HG03039 (cell line): ENCODE measurements around the gene IVD.

Experiments used
- ATAC-seq: cut with Tn5 transposase; IDR thresholded peaks from one replicate; pipeline ENCODE4 v1.9.1; 2021; ENCODE audit warnings: mild to moderate bottlenecking, moderate library complexity; ENCODE audit not compliant: unreplicated experiment

Gene IVD

DNA sequence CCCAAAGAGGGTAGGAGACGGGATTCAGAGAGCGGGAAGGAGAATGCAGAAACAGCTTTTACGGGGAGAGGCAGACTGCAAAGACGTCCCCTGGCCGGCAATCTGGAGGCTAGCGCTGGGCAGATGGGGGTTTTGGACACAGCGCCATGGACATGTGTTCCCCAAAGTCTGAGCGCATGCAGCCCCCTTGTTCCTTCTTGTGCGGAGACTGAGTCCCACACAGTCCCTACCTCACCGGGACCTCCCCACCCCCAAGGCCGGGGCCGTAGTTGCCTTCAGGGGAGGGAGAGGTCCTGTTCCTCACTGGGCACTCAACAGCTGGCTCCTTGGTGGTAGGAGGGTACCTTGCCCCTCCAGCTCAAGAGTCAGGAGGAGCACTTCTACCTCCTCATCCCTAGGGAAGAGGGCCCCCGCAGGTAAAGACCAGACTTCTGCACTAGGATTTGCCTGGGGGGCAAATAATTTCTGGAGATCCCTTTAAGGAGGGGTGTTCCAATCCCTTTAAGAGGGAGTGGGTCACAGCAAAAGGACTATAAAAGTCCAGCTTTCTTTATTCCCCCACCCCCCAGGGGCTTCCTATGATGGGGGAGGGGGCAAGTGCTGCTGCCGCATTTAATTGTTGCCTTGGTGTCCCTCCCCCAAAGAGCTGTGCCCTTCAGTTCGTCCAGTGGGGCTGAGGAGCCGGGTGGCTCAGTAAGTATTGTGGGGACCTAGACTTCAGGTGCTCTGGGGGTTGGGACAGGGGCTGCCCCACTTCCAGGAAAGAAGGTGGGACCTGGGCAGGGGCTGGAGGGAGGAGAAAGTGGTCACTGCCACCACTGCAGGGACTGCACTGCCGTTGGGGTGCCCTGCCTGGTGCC is 31.5 kb downstream of the IVD start:
- no peak for ATAC-seq

DNA sequence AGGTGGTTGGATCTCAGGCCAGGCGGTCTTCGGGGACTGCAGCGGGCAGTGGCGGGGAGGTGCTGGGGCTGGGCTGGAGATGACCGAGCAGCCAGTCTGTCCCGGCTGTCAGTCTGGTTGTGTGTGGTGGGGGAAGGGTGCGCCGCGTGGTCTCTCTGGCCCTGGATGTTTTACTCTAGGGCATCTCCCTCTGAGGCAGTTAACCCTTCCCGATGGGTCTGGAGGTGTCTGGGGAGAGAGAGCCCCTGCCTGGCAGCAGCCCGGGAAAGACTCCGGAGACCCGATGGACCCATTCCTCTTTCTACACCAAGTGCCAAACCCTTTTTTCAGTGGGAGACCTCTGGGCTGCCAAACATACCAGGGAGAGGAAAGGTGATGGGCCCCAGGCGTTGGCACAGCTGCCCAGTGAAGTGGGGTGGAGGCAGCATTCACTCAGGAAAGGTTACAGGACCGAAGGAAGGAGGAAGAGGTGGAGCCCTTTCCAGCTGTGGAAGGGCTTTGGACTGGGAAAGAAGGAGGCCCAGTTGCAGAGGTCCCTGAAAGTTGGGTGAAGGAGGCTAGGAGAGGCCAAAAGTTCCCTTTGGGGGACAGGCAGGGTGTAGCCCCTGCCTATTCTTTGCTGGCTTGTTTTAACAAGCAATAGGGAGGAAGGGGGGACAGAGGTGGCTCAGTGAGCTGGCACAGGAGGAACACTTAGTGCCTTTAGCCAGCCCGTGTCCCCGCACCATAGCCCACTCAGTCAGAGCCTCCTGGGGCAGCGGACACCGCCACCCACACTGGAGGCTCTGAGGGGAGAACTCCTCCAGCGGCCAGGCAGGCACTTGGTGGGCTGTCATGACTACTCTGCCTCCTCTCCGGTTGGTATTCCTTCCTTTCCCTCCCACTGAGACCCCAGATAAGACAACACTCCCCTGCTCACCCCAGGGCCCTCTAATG is 32.4 kb downstream of the IVD start:
- no peak for ATAC-seq

DNA sequence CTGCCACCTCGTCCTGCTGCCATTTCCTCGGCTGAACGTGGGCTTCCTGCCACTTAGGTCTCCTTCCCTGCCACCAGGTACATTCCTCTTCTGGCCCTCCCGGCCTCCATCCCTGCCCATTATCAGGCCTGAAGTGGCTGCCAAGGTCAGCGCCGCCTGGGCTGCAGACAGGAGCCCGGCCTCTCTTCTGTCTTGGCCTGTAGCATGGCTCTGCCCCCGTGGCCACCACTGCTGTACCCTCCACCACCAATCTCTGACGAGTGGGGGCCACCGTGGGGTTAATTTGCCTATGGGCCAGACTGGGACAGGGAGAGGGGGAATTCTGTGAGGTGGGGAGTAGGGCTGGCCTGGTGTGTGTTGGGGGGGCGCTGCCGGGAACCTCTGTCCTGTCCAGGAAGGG is 33.1 kb downstream of the IVD start:
- ATAC-seq = no peak

DNA sequence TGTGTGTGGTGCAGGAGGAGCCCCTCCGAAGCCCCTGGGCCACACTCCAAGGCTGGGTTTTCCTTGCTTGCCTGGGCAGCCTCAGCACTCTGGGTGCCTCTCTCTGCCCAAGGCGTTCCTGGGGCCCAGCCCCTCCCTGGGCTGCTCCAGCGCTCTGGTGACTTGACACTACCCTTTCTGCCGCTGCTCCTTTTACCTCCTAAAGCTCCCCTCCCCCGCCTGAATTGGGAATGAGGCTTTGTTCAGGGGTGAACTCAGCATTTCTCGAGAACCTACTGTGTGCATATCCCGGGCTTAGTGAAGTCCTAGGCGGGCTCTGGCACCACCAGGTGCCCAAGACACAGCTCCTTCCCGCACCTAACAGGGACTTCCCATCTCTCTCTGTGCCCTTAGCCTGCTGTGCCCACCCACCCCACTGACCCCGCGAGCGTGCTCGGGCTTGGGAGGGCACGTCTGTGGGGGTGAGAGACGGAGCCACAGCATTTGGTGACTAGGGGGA is 33.9 kb downstream of the IVD start:
- ATAC-seq = no peak

DNA sequence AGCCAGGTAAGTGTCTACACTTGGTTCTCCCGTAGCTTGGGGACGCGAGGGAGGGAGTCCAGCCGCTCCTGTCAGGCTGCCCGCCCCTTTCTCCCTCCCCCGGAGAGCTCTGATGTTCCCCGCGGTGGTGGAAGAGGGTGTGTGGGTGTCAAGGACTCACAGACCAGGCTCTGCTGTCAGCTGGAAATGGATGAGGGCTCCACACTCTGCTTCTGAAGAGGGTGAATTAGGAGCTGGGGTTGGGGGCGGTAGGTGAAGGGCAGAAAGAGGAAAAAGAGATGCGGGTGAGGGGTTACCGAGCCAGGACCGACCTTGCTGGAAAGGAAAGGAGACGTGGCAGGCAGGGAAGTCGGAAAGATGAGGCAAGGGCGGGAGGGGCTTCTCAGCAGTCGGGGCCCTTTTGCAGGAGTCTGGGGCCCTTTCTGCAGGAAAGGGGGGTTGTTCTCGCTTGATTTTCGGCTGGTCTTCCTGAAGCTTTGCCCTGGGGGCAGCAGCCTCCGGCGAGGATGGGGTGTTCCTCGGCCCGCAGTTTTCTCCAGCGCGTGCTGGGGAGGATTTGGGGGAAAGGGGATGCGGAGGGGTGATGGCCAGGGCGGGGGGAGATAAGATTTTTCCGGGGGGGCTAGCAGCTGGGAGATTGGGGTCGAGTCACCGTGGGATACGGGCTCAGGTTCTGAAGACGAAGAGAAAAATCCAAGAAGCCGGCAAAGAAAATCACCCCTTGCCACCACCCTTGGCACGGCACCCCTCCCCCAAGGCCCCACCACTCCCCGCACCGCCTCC is 34.6 kb downstream of the IVD start:
- ATAC-seq = no peak

DNA sequence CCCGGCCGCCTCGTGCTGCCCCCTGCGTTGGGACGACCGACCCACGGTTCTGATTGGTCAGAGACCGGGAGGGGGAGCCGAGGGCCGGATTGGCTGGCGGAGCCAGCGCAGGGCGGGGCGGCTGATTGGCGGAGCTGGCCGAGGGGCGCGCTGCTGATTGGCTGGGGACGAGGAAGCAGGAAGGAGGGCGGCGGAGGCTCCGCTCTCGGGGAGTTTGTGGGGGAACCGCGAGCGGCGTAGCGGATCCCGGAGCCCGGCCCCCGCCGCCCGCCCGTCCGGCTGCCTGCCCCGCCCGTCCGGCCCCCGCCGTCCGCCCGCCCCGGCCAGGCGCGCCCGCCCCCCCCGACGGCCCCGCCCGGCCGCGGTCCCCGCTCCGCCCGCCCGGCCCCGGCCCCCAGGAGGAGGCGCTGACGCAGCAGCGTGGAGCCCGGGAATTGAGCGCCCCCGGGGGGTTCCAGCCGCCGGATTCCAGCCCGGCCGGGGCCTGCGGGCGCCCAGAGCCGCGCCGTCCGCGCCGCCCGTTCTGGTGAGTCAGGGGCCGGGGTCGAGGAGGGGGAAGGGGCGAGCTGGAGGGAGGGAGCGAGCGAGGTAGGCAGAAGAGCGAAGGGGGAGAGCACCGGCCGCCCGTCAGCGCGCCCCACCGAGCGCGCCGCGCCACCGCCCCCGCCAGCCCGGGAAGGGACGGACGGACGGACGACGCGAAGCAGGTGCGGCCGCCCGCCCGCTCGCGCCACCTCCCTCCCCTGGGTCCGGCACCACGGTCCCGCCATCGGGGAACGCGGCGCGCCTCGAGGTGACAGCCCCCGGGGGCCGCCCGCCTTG is 35.4 kb downstream of the IVD start, which contains the start of gene BAHD1:
BAHD1 (plus strand) TSS at position 211 of the 822 bp plus-strand sequence. CDS start 17,512 bp downstream, outside the sequence.
- peak; percentile 83 for ATAC-seq

DNA sequence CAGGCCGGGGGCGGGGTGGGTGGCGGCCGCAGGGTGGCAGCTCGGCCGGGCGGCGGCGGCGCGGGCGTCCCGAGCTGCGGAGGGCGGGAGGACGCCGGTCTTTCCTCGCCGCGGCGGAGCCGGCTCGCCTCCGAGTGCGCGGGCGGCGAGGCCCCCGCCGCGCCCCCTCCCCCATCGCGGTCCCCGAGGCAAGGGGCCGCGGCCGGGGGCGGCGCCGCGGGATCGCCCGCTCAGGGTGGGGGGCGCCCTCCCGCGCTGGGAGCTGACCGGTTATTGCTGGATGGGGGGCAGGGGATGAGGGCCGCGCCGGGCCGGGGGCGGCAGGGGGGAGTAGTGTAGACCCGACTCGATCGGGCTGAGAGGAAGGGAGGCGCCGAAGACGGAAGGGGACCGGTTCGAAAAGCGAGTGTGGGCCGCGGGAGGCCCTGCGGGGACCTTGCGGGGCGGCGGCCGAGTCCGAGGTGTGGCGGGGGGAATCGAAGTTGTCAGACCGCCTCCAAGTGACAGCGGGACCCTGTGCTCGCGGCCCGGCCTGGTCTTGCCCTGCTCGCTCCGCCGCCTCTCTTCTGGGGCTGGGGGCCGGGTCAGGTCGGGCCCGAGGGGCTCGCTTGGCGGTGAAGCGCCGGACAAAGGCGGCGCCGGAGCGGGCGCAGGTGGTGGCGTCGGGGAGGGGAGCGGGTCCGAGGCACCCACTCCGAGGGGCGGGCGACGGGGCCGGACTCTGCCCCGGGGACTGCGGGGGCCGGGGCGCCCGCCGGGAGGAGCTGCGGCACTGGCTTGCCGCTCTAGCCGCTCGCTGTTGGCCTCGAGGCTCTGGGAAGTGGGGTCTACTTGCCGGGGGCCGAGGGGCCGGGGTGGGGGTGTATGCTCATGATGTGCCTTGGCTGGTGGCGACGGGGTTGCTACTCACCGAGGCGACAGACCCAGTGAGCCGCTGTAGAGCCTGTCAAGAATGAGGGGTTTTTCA is 36.3 kb downstream of the IVD start:
- ATAC-seq = no peak

DNA sequence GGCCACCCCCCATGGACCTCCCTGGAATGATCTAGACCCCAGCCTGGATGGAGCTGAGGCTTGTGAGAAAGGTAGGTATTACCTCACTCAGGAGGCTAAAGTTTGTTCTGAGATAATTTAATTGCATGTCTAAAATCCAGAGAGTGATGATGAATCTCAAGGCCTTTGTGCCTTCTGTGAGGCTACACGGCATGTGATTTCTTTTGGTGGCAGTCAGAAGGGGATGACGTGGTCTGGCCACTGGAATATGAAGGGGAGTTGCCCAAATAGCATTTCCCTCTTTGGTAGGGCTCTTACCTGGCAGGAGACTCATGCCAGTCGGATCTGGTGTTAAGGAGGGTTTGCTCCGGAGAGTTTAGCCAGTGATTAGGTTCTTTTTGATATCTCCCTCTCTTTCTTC is 37.7 kb downstream of the IVD start:
- no peak for ATAC-seq

DNA sequence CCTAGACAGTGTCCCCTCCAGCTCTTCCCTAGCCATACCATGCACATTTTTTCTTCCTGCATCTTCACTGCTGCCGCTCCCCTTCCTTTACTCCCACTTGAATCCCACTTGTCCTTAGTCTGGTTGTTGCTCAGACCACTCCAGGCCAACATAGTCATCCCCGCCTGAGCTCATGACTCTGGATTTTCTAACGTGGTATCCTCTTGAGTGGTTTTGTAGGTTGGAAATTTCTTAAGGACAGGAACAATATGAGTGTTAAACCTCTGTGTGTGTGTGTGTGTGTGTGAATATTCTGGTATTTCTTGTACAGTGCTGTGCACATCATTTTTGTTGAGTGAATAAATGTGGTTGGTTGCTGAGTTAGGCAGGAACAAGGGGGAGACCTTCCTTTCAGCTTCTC is 38.3 kb downstream of the IVD start:
- ATAC-seq = no peak

DNA sequence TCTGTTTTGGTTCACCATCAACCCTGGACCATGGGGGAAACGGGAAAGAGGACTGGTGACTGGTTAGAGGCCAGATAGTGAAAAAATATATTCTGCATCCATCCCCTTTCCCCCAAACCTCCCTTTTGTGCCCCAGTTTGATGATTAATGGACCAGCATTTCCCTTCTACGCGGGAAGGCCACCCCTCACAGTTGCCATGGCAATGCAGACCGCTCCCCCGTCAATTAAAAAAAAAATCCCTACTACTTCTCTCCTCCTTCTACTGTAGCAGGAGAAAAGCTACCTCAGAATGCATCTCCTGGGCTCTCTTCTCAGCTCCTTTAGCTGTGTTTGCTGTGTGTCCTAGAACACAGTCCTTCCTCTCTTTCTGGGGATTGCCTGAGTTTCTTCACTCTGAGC is 39.1 kb downstream of the IVD start:
- no peak for ATAC-seq

DNA sequence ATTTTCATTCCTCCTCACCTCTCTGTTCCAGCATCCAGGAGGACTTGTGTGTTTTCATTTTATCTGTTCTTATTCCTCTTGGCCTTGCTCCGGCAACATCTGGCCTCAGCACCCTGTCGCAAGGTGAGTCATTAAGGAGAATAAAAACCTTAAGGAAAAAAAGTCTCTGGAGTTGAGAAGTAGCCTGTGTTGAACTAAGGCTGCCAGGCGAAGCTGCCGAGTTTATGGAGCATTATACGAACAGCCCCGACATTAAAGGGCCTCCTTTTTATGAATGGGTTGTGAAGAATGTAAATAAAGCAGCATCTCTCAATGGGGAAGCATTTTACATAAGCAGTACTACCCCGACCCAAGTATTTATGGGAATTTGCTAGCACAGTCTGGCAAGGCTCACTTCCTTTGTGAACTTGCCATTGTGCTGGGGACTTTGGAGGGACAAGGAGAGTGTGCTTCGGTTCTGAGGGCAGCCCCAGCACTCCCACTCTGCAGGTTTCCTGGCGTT is 39.9 kb downstream of the IVD start:
- ATAC-seq = no peak

DNA sequence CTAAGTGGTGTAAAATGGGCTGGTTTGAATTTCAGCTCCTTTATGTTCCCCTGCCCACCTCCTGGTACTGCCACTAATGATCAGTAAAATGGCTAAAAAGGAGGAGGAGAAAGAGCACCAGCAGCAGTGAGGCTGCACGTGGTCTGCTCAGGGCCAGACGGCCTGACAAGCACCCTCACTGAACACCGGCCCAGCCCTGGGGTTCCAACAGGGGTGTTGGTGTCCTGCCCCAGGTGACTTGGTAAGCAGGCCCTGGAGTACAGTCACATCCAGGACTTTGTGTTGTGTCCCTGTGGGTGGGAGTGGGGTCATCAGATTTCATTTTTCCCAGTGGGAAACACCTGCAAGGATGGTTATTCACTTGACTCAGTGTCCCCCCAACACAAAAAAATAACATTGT is 40.5 kb downstream of the IVD start:
- no peak for ATAC-seq

DNA sequence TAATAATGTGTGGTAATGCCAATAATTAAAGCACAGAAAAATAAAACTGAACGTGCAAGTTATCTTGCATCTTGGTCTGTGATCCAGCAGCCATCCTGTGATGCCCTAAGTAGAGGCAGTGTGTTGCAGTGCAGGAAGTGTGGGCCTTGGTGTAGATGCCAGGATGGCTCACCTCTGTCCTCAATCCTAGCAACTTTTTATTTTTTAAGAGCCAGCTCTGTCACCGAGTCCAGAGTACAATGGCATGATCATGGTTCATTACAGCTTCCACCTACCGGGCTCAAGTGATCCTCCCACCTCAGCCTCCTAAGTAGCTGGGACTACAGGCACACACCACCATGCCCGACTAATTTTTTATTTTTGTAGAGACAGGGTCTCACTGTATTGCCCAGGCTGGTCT is 42.8 kb downstream of the IVD start:
- ATAC-seq = no peak

DNA sequence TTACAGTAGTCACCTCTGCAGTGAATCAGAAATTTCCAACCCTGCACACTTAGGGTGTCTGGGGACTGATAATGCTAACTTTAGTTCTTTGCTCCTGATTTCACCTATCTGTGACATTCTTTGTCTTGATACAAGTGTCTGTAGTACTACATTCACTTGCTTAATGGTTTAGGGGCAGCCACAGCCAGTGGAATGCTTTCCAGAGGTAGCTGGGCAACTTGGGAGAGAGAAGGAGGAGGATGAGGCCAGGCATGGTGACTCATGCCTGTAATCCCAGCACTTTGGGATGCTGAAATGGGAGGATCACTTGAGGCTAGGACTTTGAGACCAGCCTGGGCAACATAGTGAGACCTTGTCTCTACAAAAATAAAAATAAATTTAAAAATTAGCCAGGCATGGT is 43.7 kb downstream of the IVD start:
- no peak for ATAC-seq

DNA sequence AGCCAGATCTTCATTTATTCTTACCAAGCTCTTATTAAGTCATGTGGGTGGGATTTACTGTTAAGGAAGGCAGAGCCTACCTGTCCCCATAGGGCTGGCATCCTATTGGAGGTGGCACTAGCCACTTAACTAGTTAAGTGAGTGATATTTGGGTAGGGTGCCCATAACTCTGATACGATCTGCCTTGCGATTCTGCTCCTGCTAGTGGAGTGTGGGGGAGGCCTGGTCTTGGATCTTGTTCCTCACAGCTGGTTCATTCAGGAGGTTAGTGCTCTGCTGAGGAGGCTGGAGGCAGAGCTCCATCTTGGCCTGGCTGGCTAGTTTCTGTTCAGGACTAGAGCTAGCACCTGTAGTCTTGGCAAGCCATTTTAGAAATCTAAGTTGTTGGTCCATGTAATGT is 44.5 kb downstream of the IVD start:
- ATAC-seq = no peak

DNA sequence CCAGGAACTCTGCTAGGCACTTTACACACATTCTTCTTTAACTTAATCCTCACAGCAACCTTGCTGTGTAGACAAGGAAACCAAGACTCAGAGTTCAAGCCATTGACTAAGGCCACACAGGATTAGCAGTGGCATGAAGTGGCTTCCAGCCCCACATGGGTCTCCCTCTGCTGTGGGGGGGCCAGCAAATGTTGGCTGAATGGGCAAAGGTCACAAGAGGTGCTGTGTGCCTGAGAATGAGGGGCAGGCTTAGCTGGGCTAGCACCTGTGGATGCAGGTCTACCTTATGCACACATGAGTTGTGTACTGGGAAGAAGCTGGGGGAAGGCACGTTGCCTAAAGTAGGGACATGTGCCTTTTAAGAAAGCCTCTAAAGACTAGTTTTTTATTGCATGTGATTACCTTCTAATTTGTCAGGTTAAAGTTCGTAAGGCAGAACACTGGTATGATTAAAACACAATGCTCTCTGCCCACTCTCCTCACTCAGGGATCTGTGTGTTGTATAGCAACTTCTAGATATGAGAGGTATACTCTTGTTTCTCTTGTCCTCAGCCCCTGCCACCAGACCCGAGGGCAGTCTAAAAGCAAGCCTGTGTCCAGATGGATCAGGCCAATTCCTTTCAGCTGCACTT is 46.0 kb downstream of the IVD start:
- ATAC-seq = no peak

DNA sequence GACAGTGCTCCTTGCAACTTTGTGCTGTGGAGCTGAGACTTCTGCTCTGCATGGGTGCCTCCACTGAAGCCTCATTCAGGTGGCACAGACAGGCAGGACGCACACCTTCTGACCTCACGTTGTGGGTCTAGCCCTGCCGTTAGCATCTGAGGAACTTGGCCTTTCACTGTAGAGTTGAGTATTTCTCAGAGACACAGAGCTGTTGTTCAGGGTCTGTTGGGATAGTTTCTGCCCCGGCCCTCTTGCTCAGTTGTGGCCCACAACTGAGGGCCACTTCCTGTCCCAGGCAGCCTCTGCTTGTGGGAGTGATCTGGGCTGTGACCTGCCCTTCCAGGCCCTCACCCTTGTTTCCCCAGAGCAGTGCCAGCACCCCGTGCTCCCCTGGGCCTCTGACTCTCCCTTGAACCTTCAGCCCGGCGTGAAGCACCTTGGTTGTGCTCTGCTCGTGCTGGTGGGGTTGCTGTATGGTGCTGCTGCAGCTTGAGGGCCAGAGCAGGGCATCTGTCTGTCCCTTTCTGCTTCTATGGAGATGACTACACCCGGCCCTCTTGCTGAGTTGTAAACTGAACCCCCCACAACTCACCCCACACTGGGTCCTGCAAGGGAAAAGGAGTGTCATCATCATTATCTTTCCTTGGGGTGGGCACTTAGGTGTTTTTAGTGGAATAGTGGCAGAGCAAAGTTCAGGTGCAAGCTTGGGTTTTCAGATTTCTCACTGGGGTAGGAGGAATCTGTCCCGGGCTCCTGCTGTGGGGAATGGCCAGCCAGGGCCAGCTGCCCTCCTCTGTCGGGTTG is 46.9 kb downstream of the IVD start:
- ATAC-seq = no peak
